Erythroblast (primary cell): Measurements from ENCODE around the gene CCNY.
"Not testable (repeated sequence)": the region's sequence is repeated elsewhere in the genome, so short reads cannot be mapped to it uniquely, and the experiment has no call there.

Experiments used
- GATA1 ChIP-seq: IDR thresholded peaks from 2 replicates; pipeline ENCODE4 v1.6.1; 2011; ENCODE audit warnings: low read depth, mild to moderate bottlenecking, control low read depth, low read length, moderate library complexity
- POLR2A ChIP-seq: IDR thresholded peaks from 2 replicates; pipeline ENCODE4 v1.6.1; 2011; ENCODE audit warnings: mild to moderate bottlenecking, low read length

DNA sequence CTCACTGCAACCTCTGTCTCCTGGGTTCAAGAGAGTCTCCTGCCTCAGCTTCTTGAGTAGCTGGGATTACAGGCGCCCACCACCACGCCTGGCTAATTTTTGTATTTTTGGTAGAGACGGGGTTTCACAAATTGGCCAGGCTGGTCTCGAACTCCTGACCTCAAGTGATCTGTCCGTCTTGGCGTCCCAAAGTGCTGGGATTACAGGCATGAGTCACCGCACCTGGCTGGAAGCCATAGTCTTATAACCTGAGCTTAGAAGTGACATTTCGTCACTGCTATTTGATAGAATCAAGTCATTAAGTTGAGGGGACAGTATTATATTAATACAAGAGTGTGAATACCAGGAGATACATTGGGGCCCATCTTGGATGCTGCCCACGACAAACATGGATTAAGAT, 17.9 kb downstream of the CCNY start:
- TF ChIP-seq POLR2A, GATA1: not testable (repeated sequence)
